A549 (cell line): ENCODE measurements around the gene SMIM38. TPM values are rescaled to one million over a fixed set of nuclear protein-coding genes. Genes with fewer than 3 reads are reported as not detected.

Experiments
- ATAC-seq, 2 experiments: fragments of 200-7000 bp in 1 of 2; fragments of >200 bp in 1 of 2; cut with Nextera tagmentation in 1 of 2; cut with Tn5 transposase in 1 of 2; 3 replicates each; pipeline versions ENCODE4 v1.8.0 to v1.9.1; 2018 to 2020; ENCODE audit warnings: mild to moderate bottlenecking in 1 of 2, moderate library complexity in 1 of 2
- CTCF ChIA-PET: fragments of 300-600 bp; sonication (Branson Sonifier 250); formaldehyde crosslinking; extraction: SDS; loops from one replicate; lab custom pipeline; 2021; ENCODE audit warnings: antibody characterized with exemption, inconsistent platforms; lab: Yijun Ruan, JAX
- POLR2A ChIA-PET: fragments of 350-600 bp; formaldehyde crosslinking; extraction: SDS; loops from one replicate; lab custom pipeline; 2021; ENCODE audit warnings: antibody characterized with exemption, inconsistent platforms; lab: Yijun Ruan, JAX
- DNase-seq, 2 experiments: peaks; one replicate each; pipeline versions ENCODE4 v3.0.0 to v3.0.0-alpha.2; 2011 to 2016; ENCODE audit warnings: low read depth in 1 of 2, low spot score in 1 of 2
- FAIRE-seq: peaks from 2 replicates; lab custom pipeline; 2011; peaks lifted over from hg19 to GRCh38; lab: Jason Lieb, UNC
- H3K27ac ChIP-seq, 2 experiments: fragments of >200 bp; sonication (Bioruptor Twin); formaldehyde crosslinking; 3 replicates each; pipeline ENCODE4 v1.5.1; 2016 to 2017
- H3K4me1 ChIP-seq: fragments of >200 bp; sonication (Bioruptor Twin); formaldehyde crosslinking; 3 replicates; pipeline ENCODE4 v1.6.1; 2016
- H3K4me2 ChIP-seq: fragments of >200 bp; sonication (Bioruptor Twin); formaldehyde crosslinking; 3 replicates; pipeline ENCODE4 v1.6.1; 2016
- H3K4me3 ChIP-seq: fragments of >200 bp; sonication (Bioruptor Twin); formaldehyde crosslinking; 3 replicates; pipeline ENCODE4 v1.5.1; 2016
- H3K9me3 ChIP-seq: fragments of >200 bp; sonication (Bioruptor Twin); formaldehyde crosslinking; 3 replicates; pipeline ENCODE4 v1.6.1; 2016
- BHLHE40 ChIP-seq: IDR thresholded peaks from 2 replicates; pipeline ENCODE4 v1.6.1; 2012; ENCODE audit warnings: low read depth, low read length, inconsistent platforms
- CEBPB ChIP-seq, 2 experiments: fragments of >200 bp in 1 of 2; sonication (Bioruptor Twin) in 1 of 2; formaldehyde crosslinking in 1 of 2; IDR thresholded peaks; 2 replicates each; pipeline ENCODE4 v1.6.1; 2012 to 2016
- CHD2 ChIP-seq: fragments of 150-350 bp; IDR thresholded peaks from 2 replicates; pipeline ENCODE4 v1.6.1; 2014; ENCODE audit warnings: low read length; ENCODE audit not compliant: partially characterized antibody
- EHMT2 ChIP-seq: fragments of 200-600 bp; sonication (generic); IDR thresholded peaks from 2 replicates; pipeline ENCODE4 v1.6.1; 2016; ENCODE audit warnings: antibody characterized with exemption, low read depth, mild to moderate bottlenecking, moderate library complexity
- FOXS1 ChIP-seq: fragments of 250-450 bp; sonication (Bioruptor Pico); IDR thresholded peaks from 2 replicates; pipeline ENCODE4 v1.5.0; 2020; ENCODE audit warnings: mild to moderate bottlenecking, moderate library complexity
- HDAC2 ChIP-seq: fragments of 200-600 bp; sonication (generic); IDR thresholded peaks from 2 replicates; pipeline ENCODE4 v1.6.1; 2016
- HEYL ChIP-seq: fragments of 250-450 bp; sonication (Bioruptor Pico); IDR thresholded peaks from 2 replicates; pipeline ENCODE4 v1.8.0; 2021; ENCODE audit warnings: mild to moderate bottlenecking, moderate library complexity
- HOXB13 ChIP-seq: fragments of 250-450 bp; sonication (Bioruptor Pico); IDR thresholded peaks from 2 replicates; pipeline ENCODE4 v1.5.0; 2020; ENCODE audit warnings: low read depth, mild to moderate bottlenecking, moderate library complexity
- JUNB ChIP-seq: fragments of >200 bp; sonication (Bioruptor Twin); formaldehyde crosslinking; IDR thresholded peaks from 2 replicates; pipeline ENCODE4 v1.6.1; 2016
- KDM1A ChIP-seq: fragments of 200-600 bp; sonication (generic); IDR thresholded peaks from 2 replicates; pipeline ENCODE4 v1.6.1; 2016; ENCODE audit warnings: low read depth, mild to moderate bottlenecking
- MYC ChIP-seq: IDR thresholded peaks from 2 replicates; pipeline ENCODE4 v1.6.1; 2012; ENCODE audit warnings: mild to moderate bottlenecking, inconsistent platforms, low read length, improper control_type of control experiment, borderline replicate concordance
- NR3C1 ChIP-seq: fragments of >200 bp; sonication (Bioruptor Twin); formaldehyde crosslinking; IDR thresholded peaks from 3 replicates; pipeline ENCODE4 v1.6.1; 2017
- POLR2A ChIP-seq: IDR thresholded peaks from 2 replicates; pipeline ENCODE4 v1.6.1; 2012; ENCODE audit warnings: mild to moderate bottlenecking, low read length
- RAD21 ChIP-seq, 2 experiments: fragments of >200 bp in 1 of 2; sonication (Bioruptor Twin) in 1 of 2; formaldehyde crosslinking in 1 of 2; IDR thresholded peaks in 1 of 2; conservative IDR thresholded peaks in 1 of 2; 2 replicates in 1 of 2; 3 replicates in 1 of 2; pipeline ENCODE4 v1.6.1; 2012 to 2018; ENCODE audit warnings: inconsistent platforms in 1 of 2
- RCOR1 ChIP-seq: fragments of 150-350 bp; IDR thresholded peaks from 2 replicates; pipeline ENCODE4 v1.6.1; 2014; ENCODE audit warnings: antibody characterized with exemption, low read length, low read depth
- TFCP2L1 ChIP-seq: fragments of 250-450 bp; sonication (Bioruptor Pico); IDR thresholded peaks from 2 replicates; pipeline ENCODE4 v1.5.0; 2021; ENCODE audit warnings: mild to moderate bottlenecking
- USF2 ChIP-seq: fragments of 450-650 bp; IDR thresholded peaks from 2 replicates; pipeline ENCODE4 v1.6.1; 2014; ENCODE audit warnings: antibody characterized with exemption
- ZFP36 ChIP-seq: fragments of 450-650 bp; IDR thresholded peaks from 2 replicates; pipeline ENCODE4 v1.6.1; 2014; ENCODE audit warnings: borderline replicate concordance; ENCODE audit not compliant: partially characterized antibody
- WGBS: methylation state at CpG from one replicate; pipeline ENCODE4 v1.1.6; 2017; ENCODE audit errors: missing lambda C conversion rate; 5-methylcytosine and 5-hydroxymethylcytosine counted together
- polyA plus RNA-seq, 4 experiments: library from polyadenylated mRNA; depleted of rRNA in 3 of 4; stranded (reverse); fragments of >200 nt; fragmentation: RNase III in 1 of 4; extraction: RNeasy Plus Mini Kit Qiagen cat#74134 plus additional on column Dnase treatment in 1 of 4; gene quantifications; 2 replicates in 3 of 4; 3 replicates in 1 of 4; pipeline ENCODE4 v1.2.3, GENCODE V29; 2011 to 2017
- TF ChIP-seq, protein P1 (sequence below): fragments of 200-600 bp; sonication (generic); IDR thresholded peaks from 2 replicates; pipeline ENCODE4 v1.6.1; 2016; ENCODE audit warnings: antibody characterized with exemption, mild to moderate bottlenecking, moderate library complexity
- TF ChIP-seq, protein P2 (sequence below): fragments of >200 bp; sonication (Bioruptor Twin); formaldehyde crosslinking; IDR thresholded peaks from 3 replicates; pipeline ENCODE4 v1.6.1; 2016
- TF ChIP-seq, protein P3 (sequence below): fragments of 250-450 bp; sonication (Bioruptor Pico); IDR thresholded peaks from 2 replicates; pipeline ENCODE4 v1.5.0; 2020; ENCODE audit warnings: low read depth, mild to moderate bottlenecking, moderate library complexity
- TF ChIP-seq, protein P4 (sequence below): IDR thresholded peaks from 2 replicates; pipeline ENCODE4 v1.6.1; 2012

SMIM38 gene
- polyA plus RNA-seq, 2 of the 4 experiments (the other 2 are of a cell fraction), result 0.05 to 0.08 TPM

- ATAC-seq, result peak; percentile 14 to 19; a peak in 5 of 6 replicates
These were observed 31.9 kb upstream of the SMIM38 start for GRCh38 chr11:69123593-69124545.

DNA sequence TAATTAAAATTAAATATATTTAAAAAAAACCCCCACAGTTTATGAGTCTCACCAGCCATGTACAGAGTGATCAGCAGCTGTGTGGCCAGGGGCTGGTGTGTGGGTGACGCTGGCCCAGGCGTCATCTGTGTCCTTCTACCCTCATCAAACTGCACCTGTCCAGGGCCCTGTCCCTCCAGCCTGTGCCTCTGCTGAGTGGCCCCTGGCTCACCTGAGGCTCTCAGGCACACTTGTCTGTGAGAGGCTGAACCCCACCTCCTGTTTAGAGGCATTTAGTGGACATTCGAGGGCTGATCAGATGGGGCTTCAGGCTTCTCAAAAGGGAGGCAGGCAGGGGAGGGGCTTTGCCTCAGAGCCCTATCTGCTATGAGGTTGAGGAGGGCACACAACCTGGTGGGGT, 29.9 kb upstream of the SMIM38 start:
- TF ChIP-seq JUNB, result no peak
- TF ChIP-seq, protein P1, sequence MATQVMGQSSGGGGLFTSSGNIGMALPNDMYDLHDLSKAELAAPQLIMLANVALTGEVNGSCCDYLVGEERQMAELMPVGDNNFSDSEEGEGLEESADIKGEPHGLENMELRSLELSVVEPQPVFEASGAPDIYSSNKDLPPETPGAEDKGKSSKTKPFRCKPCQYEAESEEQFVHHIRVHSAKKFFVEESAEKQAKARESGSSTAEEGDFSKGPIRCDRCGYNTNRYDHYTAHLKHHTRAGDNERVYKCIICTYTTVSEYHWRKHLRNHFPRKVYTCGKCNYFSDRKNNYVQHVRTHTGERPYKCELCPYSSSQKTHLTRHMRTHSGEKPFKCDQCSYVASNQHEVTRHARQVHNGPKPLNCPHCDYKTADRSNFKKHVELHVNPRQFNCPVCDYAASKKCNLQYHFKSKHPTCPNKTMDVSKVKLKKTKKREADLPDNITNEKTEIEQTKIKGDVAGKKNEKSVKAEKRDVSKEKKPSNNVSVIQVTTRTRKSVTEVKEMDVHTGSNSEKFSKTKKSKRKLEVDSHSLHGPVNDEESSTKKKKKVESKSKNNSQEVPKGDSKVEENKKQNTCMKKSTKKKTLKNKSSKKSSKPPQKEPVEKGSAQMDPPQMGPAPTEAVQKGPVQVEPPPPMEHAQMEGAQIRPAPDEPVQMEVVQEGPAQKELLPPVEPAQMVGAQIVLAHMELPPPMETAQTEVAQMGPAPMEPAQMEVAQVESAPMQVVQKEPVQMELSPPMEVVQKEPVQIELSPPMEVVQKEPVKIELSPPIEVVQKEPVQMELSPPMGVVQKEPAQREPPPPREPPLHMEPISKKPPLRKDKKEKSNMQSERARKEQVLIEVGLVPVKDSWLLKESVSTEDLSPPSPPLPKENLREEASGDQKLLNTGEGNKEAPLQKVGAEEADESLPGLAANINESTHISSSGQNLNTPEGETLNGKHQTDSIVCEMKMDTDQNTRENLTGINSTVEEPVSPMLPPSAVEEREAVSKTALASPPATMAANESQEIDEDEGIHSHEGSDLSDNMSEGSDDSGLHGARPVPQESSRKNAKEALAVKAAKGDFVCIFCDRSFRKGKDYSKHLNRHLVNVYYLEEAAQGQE, result no peak
- TF ChIP-seq, protein P2, sequence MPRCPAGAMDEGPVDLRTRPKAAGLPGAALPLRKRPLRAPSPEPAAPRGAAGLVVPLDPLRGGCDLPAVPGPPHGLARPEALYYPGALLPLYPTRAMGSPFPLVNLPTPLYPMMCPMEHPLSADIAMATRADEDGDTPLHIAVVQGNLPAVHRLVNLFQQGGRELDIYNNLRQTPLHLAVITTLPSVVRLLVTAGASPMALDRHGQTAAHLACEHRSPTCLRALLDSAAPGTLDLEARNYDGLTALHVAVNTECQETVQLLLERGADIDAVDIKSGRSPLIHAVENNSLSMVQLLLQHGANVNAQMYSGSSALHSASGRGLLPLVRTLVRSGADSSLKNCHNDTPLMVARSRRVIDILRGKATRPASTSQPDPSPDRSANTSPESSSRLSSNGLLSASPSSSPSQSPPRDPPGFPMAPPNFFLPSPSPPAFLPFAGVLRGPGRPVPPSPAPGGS, result no peak
- TF ChIP-seq FOXS1, result no peak
- no peak for TF ChIP-seq NR3C1
- no peak for TF ChIP-seq POLR2A
- TF ChIP-seq TFCP2L1, result no peak
- TF ChIP-seq, protein P3, sequence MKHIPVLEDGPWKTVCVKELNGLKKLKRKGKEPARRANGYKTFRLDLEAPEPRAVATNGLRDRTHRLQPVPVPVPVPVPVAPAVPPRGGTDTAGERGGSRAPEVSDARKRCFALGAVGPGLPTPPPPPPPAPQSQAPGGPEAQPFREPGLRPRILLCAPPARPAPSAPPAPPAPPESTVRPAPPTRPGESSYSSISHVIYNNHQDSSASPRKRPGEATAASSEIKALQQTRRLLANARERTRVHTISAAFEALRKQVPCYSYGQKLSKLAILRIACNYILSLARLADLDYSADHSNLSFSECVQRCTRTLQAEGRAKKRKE (CRISPR knock-in tag), result no peak
- no peak for TF ChIP-seq ZFP36

More at GRCh38 chr11:69123593-69124545, 31.9 kb upstream of the SMIM38 start:
- Histone ChIP-seq H3K4me1 (peaks cover 37% of the 10 kb centered on the region), H3K9me3 (peaks cover 18% of the 10 kb centered on the region; the same call in 1 of the 3 replicates), H3K27ac (peak overlapping the region; percentile 91 to 98), H3K4me2 (peak overlapping the region; percentile 94), H3K4me3 (peak overlapping the region; percentile 28; the same call in 1 of the 3 replicates)
- DNase-seq (peak in 1 of 2 experiments; percentile 57), FAIRE-seq (peak; percentile 70)
- WGBS, result 69% methylated on average over 19 of the region's 27 CpGs
- TF ChIP-seq KDM1A (peak; percentile 55; the same call in 1 of the 2 replicates), RAD21 (conservative IDR thresholded peaks at IDR 0.05 in 1 of 2, IDR thresholded peaks at IDR 0.05 in 1 of 2) (peak in 1 of 2 experiments; percentile 24; a peak in 1 of 5 replicates), CHD2 (no peak)
- CTCF ChIA-PET, result interaction anchor here (0.7 to 5.1 kb wide), 9 partner anchors 8 to 546 kb away, joined by 3 to 37 read pairs (median 3); no protein-coding TSS in a partner anchor
- POLR2A ChIA-PET, result interaction anchor here (0.6 to 2.3 kb wide), 3 partner anchors 23 to 1177 kb away, joined by 3 to 7 read pairs (median 3); no protein-coding TSS in a partner anchor

DNA sequence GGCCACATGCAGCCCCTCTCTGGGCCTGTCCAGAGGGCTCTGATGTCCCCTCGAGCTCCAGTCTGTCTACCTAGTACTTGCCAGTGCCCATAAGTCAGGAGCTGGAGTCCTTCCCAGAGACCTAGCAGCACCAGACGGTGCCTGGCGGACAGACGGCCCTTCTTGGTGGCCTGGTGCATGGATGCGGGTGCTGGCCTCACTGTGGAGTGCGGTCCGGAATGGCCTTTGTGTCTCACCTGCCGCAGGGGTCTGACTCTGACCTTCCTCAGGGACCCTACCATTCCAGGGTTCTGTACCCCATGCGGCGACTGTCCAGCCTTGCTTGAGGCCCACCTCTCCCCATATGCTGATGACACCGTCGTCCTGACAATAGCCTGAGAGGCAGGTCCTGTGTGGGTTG, 29.4 kb upstream of the SMIM38 start:
- Histone ChIP-seq H3K4me2 (no peak overlapping the region), H3K9me3 (0 out of 3 replicates have a peak, but pooled peaks cover 10% of the 10 kb centered on the region), H3K4me1 (peaks cover 42% of the 10 kb centered on the region), H3K4me3 (no peak overlapping the region), H3K27ac (peak overlapping the region; percentile 80 to 98)
- 87% methylated on average over 8 of the region's 12 CpGs for WGBS
- TF ChIP-seq HDAC2 (no peak), CEBPB (IDR thresholded peaks at IDR 0.05) (no peak), HEYL (CRISPR knock-in tag) (no peak), HOXB13 (no peak), EHMT2 (no peak), RAD21 (conservative IDR thresholded peaks at IDR 0.05 in 1 of 2, IDR thresholded peaks at IDR 0.05 in 1 of 2) (no peak), MYC (no peak), BHLHE40 (no peak), RCOR1 (no peak), USF2 (no peak)
- TF ChIP-seq, protein P4, sequence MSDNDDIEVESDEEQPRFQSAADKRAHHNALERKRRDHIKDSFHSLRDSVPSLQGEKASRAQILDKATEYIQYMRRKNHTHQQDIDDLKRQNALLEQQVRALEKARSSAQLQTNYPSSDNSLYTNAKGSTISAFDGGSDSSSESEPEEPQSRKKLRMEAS, result no peak
- TF ChIP-seq, protein P3 (CRISPR knock-in tag), result no peak
- ATAC-seq, result no peak
- FAIRE-seq, result no peak
- CTCF ChIA-PET, result interaction anchor here (1.4 to 2.8 kb wide), 2 partner anchors 24 to 517 kb away, joined by 4 to 12 read pairs; no protein-coding TSS in a partner anchor
- no peak for DNase-seq
- POLR2A ChIA-PET, result no interaction called here

More for the DNA sequence above, 29.9 kb upstream of the SMIM38 start:
- H3K4me2 ChIP-seq, result no peak overlapping the region
- DNase-seq, result no peak
- no peak overlapping the region for H3K4me3 ChIP-seq
- 0 out of 3 replicates have a peak, but pooled peaks cover 10% of the 10 kb centered on the region for H3K9me3 ChIP-seq
- CTCF ChIA-PET, result interaction anchor here (1.4 kb wide), 1 partner anchor 24 kb away, joined by 4 read pairs; no protein-coding TSS in a partner anchor
- H3K27ac ChIP-seq, result peak overlapping the region; percentile 80 to 98
- no peak for FAIRE-seq
- POLR2A ChIA-PET, result no interaction called here
- 88% methylated on average over 3 of the region's 3 CpGs for WGBS
- no peak for ATAC-seq
- H3K4me1 ChIP-seq, result peaks cover 41% of the 10 kb centered on the region
